HG02678 (cell line): ENCODE data around the gene HDAC7.

ENCODE experiments used
- ATAC-seq: cut with Tn5 transposase; IDR thresholded peaks from one replicate; pipeline ENCODE4 v1.9.1; 2021; ENCODE audit warnings: mild to moderate bottlenecking, moderate library complexity; ENCODE audit not compliant: unreplicated experiment

Gene HDAC7

DNA sequence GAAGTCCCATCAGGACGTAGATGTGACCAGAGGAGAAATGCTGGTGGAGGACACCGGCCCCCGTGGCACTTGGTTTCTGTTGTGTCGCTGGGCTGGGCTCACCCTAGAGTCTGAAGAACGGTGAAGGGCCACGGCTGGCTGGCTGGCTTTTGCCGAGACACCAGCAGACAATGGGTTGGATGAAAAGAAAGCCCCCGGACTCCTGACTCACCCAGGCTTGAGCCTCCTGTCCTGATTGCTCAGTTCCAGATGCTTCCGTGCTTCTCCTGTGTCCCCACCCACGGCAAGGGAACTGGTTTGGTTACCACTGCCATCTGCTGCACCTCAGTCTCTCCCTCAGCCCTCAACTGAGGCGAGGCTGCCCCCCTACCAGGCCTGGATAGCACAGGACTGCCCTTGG lies 84.1 kb downstream of the HDAC7 start:
- no peak for ATAC-seq

GRCh38 chr12:47734725-47735480 lies 84.8 kb downstream of the HDAC7 start:
- ATAC-seq = no peak

GRCh38 chr12:47733142-47733541 lies 86.6 kb downstream of the HDAC7 start:
- no peak for ATAC-seq
